Measurements from ENCODE around the gene NPIPB6. TPM values are rescaled to one million over a fixed set of nuclear protein-coding genes. Genes with fewer than 3 reads are reported as not detected.

NPIPB6 gene
- polyA plus RNA-seq, 2 of the 4 experiments (the other 2 are of a cell fraction): 3.7 to 3.8 TPM

DNA sequence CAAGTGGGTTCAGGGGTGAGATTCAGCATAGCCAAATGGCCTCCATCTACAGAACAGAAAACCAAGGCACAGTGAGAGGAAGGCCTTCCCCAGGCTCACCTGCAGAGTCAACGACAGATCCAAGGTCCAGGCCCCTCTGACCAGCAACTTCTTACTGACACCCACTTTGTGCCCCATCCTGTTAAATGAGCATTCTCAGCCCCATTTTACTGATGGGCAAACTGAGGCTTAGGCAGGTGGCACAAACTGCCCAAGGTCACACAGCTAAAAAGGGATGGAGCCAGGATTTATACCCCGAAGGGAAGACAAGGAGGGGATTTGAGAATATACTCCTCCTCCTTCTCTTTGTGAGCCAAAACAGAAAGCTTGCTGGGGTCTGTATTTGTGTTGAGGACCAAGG, 61.7 kb downstream of the NPIPB6 start:
- TF ChIP-seq HDAC2 (IDR thresholded peaks at IDR 0.05) (no peak), EHF (CRISPR knock-in tag; IDR thresholded peaks at IDR 0.05) (no peak), CBX2 (IDR thresholded peaks at IDR 0.05; ENCODE audit: borderline replicate concordance, low read depth) (no peak), SREBF2 (IDR thresholded peaks at IDR 0.05) (no peak), NFE2L2 (conservative IDR thresholded peaks at IDR 0.05; ENCODE audit: low read length) (no peak), BCL3 (IDR thresholded peaks at IDR 0.05) (no peak), POLR2AphosphoS2 (conservative IDR thresholded peaks at IDR 0.05; ENCODE audit: low read length) (no peak), POLR2A (IDR thresholded peaks at IDR 0.05; ENCODE audit: low read length) (no peak), FOSB (CRISPR knock-in tag; IDR thresholded peaks at IDR 0.05) (no peak), FOXS1 (CRISPR knock-in tag; IDR thresholded peaks at IDR 0.05) (no peak), RCOR1 (IDR thresholded peaks at IDR 0.05; ENCODE audit: low read depth, low read length) (no peak), RARB (CRISPR knock-in tag; IDR thresholded peaks at IDR 0.05) (no peak), HMGXB4 (CRISPR knock-in tag; IDR thresholded peaks at IDR 0.05; ENCODE audit: borderline replicate concordance) (no peak), MAZ (IDR thresholded peaks at IDR 0.05; ENCODE audit: borderline replicate concordance, low read depth, low read length) (no peak)
- TF ChIP-seq, protein P1, sequence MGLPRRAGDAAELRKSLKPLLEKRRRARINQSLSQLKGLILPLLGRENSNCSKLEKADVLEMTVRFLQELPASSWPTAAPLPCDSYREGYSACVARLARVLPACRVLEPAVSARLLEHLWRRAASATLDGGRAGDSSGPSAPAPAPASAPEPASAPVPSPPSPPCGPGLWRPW (IDR thresholded peaks at IDR 0.05): no peak
- TF ChIP-seq, protein P2, sequence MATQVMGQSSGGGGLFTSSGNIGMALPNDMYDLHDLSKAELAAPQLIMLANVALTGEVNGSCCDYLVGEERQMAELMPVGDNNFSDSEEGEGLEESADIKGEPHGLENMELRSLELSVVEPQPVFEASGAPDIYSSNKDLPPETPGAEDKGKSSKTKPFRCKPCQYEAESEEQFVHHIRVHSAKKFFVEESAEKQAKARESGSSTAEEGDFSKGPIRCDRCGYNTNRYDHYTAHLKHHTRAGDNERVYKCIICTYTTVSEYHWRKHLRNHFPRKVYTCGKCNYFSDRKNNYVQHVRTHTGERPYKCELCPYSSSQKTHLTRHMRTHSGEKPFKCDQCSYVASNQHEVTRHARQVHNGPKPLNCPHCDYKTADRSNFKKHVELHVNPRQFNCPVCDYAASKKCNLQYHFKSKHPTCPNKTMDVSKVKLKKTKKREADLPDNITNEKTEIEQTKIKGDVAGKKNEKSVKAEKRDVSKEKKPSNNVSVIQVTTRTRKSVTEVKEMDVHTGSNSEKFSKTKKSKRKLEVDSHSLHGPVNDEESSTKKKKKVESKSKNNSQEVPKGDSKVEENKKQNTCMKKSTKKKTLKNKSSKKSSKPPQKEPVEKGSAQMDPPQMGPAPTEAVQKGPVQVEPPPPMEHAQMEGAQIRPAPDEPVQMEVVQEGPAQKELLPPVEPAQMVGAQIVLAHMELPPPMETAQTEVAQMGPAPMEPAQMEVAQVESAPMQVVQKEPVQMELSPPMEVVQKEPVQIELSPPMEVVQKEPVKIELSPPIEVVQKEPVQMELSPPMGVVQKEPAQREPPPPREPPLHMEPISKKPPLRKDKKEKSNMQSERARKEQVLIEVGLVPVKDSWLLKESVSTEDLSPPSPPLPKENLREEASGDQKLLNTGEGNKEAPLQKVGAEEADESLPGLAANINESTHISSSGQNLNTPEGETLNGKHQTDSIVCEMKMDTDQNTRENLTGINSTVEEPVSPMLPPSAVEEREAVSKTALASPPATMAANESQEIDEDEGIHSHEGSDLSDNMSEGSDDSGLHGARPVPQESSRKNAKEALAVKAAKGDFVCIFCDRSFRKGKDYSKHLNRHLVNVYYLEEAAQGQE (IDR thresholded peaks at IDR 0.05): no peak
- TF ChIP-seq, protein P3, sequence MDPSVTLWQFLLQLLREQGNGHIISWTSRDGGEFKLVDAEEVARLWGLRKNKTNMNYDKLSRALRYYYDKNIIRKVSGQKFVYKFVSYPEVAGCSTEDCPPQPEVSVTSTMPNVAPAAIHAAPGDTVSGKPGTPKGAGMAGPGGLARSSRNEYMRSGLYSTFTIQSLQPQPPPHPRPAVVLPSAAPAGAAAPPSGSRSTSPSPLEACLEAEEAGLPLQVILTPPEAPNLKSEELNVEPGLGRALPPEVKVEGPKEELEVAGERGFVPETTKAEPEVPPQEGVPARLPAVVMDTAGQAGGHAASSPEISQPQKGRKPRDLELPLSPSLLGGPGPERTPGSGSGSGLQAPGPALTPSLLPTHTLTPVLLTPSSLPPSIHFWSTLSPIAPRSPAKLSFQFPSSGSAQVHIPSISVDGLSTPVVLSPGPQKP (IDR thresholded peaks at IDR 0.05; ENCODE audit: low read depth, low read length): no peak
- TF ChIP-seq, protein P4, sequence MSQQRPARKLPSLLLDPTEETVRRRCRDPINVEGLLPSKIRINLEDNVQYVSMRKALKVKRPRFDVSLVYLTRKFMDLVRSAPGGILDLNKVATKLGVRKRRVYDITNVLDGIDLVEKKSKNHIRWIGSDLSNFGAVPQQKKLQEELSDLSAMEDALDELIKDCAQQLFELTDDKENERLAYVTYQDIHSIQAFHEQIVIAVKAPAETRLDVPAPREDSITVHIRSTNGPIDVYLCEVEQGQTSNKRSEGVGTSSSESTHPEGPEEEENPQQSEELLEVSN (IDR thresholded peaks at IDR 0.05; ENCODE audit: borderline replicate concordance, low read depth): no peak
- Histone ChIP-seq H3K4me3 (no peak overlapping the region), H3K9me3 (no peaks in the 10 kb centered on the region), H3K27ac (no peak overlapping the region), H3K4me1 (no peaks in the 10 kb centered on the region), H3K4me2 (no peak overlapping the region)
- DNase-seq (ENCODE audit: low read depth in 1 of 2, low spot score in 1 of 2) (no peak), FAIRE-seq (no peak), ATAC-seq (no peak)
- 6% methylated on average over 2 of the region's 2 CpGs for whole genome bisulfite sequencing (ENCODE audit: missing lambda C conversion rate)
- ChIA-PET CTCF (interaction anchor here (32.1 to 42.1 kb wide), 2 partner anchors 5 to 9 kb away, joined by 864 read pairs; partner anchors contain the start of gene SBK1), POLR2A (no interaction called here)

- ATAC-seq: no peak
- Histone ChIP-seq H3K4me2 (no peak overlapping the region), H3K4me3 (no peak overlapping the region), H3K4me1 (no peaks in the 10 kb centered on the region), H3K9me3 (no peaks in the 10 kb centered on the region), H3K27ac (no peak overlapping the region)
- WGBS (ENCODE audit: missing lambda C conversion rate): 10% methylated on average over 5 of the region's 6 CpGs
- TF ChIP-seq PHF8 (IDR thresholded peaks at IDR 0.05; ENCODE audit: borderline replicate concordance, low read depth): no peak
- TF ChIP-seq FOSL2 (IDR thresholded peaks at IDR 0.05): no peak
- no peak for TF ChIP-seq FOSL2 (CRISPR knock-in tag; IDR thresholded peaks at IDR 0.05)
- TF ChIP-seq, protein P1 (IDR thresholded peaks at IDR 0.05): no peak
- TF ChIP-seq CHD2 (IDR thresholded peaks at IDR 0.05; ENCODE audit: low read length, partially characterized antibody): no peak
- TF ChIP-seq TFCP2L1 (CRISPR knock-in tag; IDR thresholded peaks at IDR 0.05): no peak
- POLR2A ChIA-PET: no interaction called here
- FAIRE-seq: no peak
- CTCF ChIA-PET: interaction anchor here (1.2 to 42.1 kb wide), 3 partner anchors 5 to 23 kb away, joined by 4 to 864 read pairs (median 864); partner anchors contain the start of gene SBK1
- DNase-seq (ENCODE audit: low read depth in 1 of 2, low spot score in 1 of 2): no peak
These were observed 62.2 kb downstream of the NPIPB6 start for GRCh38 chr16:28301154-28301553.
